A673 (cell line): ENCODE results near the gene KCNIP1.

Experiments
- CTCF ChIP-seq: fragments of 300-800, 200-600 bp; sonication (generic); conservative IDR thresholded peaks from 2 replicates; pipeline ENCODE4 v1.5.1; 2017; ENCODE audit warnings: low read depth, mild to moderate bottlenecking, antibody characterized with exemption, low read length, moderate library complexity, mixed read lengths
- EZH2 ChIP-seq: fragments of 200-600 bp; sonication (generic); IDR thresholded peaks from 2 replicates; pipeline ENCODE4 v1.6.1; 2017; ENCODE audit warnings: borderline replicate concordance, low read depth, mild to moderate bottlenecking, mixed read lengths, antibody characterized with exemption, low read length; ENCODE audit not compliant: poor library complexity, severe bottlenecking

DNA sequence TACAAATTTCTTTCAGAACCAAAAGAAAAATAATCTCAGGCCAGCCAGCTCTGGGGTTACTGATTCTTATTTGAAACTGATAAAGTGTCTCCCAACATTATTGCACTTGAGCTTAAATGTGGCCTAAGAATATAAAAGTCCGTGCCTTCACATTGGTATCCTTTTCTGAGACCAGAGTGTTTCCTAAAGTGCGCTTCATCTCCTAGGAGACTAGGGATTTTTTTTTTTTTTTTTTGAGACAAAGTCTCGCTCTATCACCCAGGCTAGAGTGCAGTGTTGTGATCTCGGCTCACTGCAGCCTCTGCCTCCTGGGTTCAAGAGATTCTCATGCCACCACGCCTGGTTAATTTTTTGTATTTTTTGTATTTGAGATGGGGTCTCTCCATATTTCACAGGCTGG is 23.6 kb upstream of the KCNIP1 start:
- no peak for TF ChIP-seq CTCF
- no peak for TF ChIP-seq EZH2
